NCI-H2081 (cell line): ENCODE data around the gene TIPIN.
"Not testable (repeated sequence)": the region's sequence is repeated elsewhere in the genome, so short reads cannot be mapped to it uniquely, and the experiment has no call there.

Experiments used
- DNase-seq, 2 experiments: peaks; one replicate each; lab custom pipeline; 2025; lab: John Stamatoyannopoulos, UW

Gene TIPIN, protein sequence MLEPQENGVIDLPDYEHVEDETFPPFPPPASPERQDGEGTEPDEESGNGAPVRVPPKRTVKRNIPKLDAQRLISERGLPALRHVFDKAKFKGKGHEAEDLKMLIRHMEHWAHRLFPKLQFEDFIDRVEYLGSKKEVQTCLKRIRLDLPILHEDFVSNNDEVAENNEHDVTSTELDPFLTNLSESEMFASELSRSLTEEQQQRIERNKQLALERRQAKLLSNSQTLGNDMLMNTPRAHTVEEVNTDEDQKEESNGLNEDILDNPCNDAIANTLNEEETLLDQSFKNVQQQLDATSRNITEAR

GRCh38 chr15:66356359-66357236 is at the start of gene TIPIN:
Gene TIPIN, minus strand, starts transcription at chr15:66356685. Its CDS starts 3,738 bp downstream, at chr15:66352947.
- peak; percentile 94 to 95 for DNase-seq

DNA sequence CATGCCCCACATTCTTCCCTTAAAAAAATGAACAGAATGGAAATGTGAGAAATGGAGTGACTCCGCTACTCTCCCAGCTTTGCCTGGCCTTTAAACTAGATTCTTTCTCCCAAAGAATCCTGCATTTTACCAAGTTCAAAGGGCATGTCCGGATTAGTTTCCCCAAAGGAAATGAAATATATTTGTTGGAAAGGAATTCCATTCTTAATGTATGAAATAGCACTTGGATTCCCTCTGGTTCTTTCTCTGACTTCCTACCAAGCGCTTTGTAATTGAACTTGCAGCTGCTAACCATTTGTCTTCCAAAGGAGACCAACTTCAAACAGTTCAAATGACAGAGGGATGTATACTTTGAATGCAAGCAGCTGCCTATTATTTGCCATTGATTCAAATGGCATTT is 49.1 kb upstream of the TIPIN start:
- peak; percentile 38 to 77 for DNase-seq

DNA sequence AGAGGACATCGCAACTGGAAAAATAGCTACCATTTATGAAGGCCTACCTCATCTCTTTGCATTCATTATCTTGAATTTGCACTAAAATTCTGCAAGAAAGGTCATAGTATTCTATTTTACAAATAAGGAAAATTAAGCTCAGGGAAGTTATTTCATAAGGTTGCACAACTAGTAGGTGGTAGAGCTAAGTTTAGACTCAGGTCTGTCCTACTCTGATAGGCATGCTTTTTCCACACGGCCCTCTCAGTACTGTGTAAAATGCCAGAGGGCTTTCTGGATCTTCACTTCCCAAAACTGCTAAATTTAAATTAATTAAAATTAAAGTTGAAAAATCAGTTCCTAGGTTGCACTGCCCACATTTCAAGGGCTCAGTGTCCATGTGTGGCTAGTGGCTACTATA is 48.5 kb upstream of the TIPIN start:
- DNase-seq = no peak

DNA sequence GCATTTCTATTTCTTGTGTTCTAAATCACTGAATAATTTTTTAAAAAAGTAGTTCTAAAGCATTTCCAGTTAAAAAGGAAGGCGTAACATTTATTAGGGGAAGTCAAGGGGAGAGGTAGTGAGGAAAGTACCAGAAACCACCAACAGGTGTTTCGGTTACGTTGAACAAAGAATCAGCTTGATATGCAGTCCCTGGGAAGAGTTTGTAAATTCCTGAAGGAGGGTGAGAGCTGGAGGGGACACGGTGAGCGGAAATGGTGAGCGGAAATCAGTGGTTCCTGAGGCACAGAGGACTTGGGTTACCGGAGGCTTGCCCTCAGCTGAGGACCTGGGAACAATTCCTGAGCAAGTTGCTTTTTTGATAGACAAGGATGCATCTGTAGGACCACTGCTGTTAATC is 48.0 kb upstream of the TIPIN start:
- no peak for DNase-seq

- no peak for DNase-seq
Measured at GRCh38 chr15:66404122-66404521, 47.6 kb upstream of the TIPIN start.

GRCh38 chr15:66403323-66403722 is 46.8 kb upstream of the TIPIN start:
- no peak for DNase-seq

DNA sequence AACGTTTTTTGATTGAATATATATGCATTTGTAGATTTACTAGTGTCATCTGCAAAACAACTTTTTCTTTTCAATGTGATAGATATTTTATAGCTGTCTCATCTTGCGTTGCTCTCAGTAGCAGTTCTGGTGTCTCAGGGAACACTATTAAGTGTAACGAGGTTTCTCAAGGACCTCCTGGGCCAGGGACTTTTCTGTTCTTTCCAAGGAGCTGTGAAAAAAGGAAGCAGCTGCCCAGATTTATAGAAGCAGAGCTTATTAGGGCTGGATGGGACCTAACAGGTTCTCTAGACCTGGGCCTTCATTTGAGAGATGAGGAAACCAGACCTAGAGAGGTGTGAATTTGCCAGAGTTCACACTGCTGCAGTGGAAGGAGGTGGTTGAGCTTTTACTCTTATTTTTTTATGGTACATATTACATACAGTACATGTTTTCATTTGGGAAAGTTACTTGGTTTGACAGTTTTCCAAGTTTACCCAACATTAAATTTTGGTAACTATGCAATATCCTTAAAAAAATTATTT is 46.3 kb upstream of the TIPIN start:
- DNase-seq = no peak

DNA sequence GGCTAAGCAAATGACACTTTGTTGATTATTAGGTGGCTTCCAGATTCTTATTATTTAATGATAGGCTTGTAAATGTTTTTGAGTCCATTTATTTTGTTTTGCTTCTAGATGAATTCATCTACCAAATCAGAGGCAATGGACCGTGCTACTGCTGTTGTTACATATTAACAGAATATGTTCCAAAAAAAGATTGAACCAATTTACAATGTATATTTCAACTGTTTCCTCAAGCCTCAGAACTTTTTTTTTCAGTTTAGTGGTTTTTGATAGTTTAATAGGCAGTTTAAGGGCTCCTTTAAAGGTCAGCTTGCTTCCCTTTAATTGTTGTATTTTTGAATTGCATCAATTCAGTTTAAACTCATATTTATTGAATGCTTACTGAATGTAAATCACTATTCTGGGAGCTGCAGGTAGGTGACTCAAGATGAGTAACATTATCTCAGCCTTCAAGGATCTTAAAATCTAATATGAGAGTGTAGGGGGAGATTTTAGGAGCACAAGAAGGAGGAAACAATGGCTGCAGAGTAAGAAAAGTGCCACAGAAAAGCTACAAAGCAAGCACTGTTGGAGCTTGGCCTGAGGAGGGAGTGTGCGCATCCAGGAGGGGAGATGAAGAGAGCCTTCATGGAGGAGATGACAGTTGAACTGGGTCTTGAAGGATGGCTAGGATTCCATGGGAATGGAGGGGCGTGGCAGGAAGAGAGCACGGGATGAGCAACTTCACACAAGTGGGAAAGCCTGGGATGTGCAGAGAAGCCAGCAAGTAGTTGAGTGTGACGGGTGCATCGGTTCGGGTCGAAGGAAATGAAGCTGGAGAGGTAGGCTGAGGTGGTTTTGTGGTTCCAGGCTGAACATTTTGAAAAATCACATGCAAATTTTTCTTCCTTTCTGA is 44.9 kb upstream of the TIPIN start:
- no peak for DNase-seq

DNA sequence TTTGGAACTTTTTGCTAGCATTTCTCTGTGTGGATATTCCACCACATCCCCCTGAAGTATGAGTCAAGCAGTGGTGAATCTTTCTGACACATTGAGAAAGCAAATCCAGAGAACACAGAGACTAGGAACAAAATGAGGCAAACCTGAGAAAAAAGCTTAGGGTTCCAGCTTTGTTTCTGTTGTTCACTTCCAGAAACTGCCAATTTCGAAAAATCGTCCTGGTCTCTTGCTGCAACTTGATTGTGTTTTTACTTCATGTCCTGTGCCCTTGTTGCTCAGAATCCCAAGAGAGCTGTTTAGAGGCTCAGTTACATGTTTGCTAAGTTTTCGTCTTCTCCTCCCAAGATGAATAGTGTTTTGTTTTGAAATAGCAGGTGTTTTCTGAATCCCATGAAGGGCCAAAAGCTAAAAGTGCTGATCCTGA is 43.9 kb upstream of the TIPIN start:
- no peak for DNase-seq

DNA sequence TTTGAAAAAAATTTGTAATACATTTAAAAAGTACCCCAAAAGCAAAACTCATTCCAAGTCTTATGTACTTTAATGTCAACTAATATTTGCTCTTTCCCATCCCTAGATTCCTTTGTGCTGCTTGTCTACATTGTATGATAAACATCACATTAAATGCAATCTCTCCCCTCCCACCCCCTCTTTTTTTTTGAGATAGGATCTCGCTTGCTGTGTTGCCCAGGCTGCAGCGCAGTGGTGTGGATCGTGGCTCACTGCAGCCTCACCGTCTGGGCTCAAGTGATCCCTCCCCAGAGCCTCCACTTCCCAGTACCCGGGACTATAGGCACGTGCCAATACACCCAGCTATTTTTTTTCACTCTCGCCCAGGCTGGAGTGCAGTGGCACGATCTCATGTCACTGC is 42.8 kb upstream of the TIPIN start:
- no peak for DNase-seq

GRCh38 chr15:66394915-66395314 is 38.4 kb upstream of the TIPIN start:
- DNase-seq = no peak

DNA sequence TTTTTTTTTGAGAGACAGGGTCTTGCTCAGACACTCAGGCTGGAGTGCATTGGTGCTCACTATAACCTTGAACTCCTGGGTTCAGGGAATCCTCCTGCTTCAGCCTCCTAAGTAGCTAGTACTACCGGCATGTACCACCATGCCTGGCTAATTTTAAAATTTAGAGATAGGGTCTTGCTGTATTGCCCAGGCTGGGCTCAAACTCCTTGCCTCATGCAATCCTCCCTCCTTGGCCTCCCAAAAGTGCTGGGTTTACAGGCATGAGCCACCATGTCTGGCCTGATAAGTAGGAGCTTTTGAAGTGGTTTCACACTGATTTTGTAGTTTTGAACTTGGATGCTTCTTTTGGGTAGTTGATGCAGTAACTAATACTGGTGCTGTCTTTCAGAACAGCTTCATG is 38.0 kb upstream of the TIPIN start:
- no peak for DNase-seq

DNA sequence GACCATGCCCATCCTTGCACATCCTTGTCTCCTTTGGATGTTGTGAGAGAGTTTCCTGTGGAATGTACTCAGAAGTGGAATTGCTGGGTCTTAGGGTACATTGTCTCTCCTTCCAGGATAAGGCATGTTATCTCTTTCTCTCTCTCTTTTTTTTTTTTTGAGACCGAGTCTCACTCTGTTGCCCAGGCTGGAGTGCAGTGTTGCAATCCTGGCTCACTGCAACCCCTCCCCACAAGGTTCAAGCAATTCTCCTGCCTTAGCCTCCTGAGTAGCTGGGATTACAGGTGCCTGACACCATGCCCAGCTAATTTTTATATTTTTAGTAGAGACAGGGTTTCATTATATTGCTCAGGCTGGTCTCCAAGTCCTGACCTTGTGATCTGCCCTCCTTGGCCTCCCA is 36.6 kb upstream of the TIPIN start:
- not testable (repeated sequence) for DNase-seq

DNA sequence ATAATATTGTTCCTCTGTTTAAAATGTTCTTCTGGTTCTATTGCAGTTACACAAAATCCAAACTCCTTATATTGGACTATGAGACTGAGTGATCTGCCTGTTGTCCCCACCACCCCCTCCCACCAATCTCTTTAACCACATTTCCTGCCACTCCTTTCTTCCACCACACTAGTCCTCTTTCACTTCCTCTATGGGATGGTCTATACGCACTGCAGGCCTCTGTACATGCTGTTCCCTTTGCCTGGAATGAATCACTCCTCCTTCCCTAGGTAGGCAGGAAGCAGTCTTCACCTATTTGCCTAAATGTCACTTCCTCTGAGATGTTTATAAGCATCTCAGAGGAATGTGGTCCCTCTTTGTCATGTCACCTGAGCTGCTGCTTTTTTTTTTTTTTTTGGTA is 34.2 kb upstream of the TIPIN start:
- DNase-seq = no peak

- no peak for DNase-seq
Measured at GRCh38 chr15:66389859-66390381, 33.4 kb upstream of the TIPIN start.

- no peak for DNase-seq
Measured at GRCh38 chr15:66389098-66389858, 32.8 kb upstream of the TIPIN start.

- DNase-seq = no peak
Measured at GRCh38 chr15:66388576-66388975, 32.1 kb upstream of the TIPIN start.

- no peak for DNase-seq
Measured at GRCh38 chr15:66388043-66388363, 31.5 kb upstream of the TIPIN start.

DNA sequence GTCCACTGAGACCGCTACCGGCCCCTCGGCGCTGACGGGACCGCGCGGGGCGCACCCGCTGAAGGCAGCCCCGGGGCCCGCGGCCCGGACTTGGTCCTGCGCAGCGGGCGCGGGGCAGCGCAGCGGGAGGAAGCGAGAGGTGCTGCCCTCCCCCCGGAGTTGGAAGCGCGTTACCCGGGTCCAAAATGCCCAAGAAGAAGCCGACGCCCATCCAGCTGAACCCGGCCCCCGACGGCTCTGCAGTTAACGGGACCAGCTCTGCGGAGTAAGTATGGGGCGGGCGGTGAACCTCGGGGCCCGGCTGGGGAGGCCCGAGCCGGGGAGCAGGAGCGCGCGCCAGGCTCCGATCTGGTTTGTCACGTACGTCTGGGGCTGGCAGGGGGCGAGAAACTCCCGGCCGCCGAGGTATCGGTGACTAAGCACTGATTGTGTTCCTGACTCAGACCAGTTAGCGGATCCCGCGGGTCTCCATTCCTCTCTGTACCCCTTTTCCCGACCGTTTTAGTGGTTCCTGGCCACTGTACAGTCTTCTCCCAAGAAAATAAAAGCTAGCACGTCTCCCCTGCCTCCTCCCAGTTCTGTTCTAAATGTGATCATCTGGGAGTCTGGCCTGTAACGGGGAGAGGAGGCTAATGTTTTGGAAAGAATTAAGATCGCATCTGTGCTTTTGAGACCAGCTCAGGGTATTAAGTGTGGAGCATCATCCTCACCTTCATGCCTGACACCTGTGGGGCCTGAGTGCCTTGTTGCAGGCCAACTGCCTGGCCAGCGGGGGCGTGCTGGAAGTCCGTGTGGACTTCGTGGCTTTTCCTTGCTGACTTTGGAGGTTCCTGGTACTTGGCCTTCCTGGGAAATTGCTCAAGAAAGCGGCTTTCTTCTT is 30.9 kb upstream of the TIPIN start:
- peak; percentile 39 to 44 for DNase-seq
